ENCODE results near the gene IRX2. TPM values are rescaled to one million over a fixed set of nuclear protein-coding genes. Genes with fewer than 3 reads are reported as not detected.
A peak's percentile ranks its signal among the peaks of the same experiment; 100 is the strongest.

The IRX2 gene
- total RNA-seq, 2 donors from 2014 or later = 1.3 to 3.0 TPM

DNA sequence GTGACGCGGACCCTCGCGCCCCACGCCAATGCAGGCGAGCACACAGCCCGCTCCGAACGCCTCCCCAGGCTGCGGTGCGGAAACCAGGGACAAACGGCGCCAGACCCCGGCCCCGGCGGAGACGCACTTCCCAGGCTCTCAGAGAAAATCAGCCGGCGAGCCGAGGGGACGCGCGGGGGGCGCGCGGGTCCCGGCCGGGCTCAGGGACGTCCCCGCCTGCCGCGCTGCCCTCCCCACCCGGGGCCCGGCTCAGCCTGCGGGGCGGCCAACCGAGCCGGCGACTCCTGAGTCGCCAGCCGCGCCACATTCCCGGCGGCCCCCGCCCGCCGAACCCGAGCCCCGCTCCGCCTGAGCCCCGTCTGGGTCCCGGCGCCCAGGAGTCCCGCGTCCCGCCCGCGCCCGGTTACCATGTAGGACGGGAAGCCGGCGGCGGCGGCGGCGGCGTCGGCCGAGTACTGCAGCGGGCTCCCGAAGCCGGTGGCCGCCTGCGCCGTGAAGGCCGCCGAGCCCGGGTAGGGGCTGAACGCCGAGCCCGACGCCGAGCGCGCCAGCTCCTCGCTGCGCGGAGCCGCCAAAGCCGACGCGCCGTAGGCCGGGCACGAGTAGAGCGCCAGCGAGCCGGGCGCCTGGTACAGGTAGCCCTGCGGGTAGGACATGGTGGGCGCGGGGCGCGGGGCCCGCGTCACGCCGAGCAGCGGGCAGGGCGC is 566 bp downstream of the IRX2 start:
- ATAC-seq (peak; percentile 25), DNase-seq (no peak)
- Histone ChIP-seq H3K27me3 (peaks cover 0 to 37% of the 10 kb centered on the region in 2 donors), H3K4me1 (peaks cover 33% of the 10 kb centered on the region), H3K27ac (no peak overlapping the region), H3K36me3 (replicated peaks in 1 of 2; ENCODE audit: insufficient read depth in 1 of 2, low read depth in 2 of 2) (no peaks in the 10 kb centered on the region), H3K4me3 (no peak overlapping the region), H3K9me3 (no peaks in the 10 kb centered on the region)
- intact Hi-C loops (cut with DNase I) = no loop called here
- 1 to 3% methylated on average over 6 to 82 of the region's 110 CpGs for WGBS, 2 donors
- TF ChIP-seq, protein P1, sequence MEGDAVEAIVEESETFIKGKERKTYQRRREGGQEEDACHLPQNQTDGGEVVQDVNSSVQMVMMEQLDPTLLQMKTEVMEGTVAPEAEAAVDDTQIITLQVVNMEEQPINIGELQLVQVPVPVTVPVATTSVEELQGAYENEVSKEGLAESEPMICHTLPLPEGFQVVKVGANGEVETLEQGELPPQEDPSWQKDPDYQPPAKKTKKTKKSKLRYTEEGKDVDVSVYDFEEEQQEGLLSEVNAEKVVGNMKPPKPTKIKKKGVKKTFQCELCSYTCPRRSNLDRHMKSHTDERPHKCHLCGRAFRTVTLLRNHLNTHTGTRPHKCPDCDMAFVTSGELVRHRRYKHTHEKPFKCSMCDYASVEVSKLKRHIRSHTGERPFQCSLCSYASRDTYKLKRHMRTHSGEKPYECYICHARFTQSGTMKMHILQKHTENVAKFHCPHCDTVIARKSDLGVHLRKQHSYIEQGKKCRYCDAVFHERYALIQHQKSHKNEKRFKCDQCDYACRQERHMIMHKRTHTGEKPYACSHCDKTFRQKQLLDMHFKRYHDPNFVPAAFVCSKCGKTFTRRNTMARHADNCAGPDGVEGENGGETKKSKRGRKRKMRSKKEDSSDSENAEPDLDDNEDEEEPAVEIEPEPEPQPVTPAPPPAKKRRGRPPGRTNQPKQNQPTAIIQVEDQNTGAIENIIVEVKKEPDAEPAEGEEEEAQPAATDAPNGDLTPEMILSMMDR (IDR thresholded peaks at IDR 0.05) = no peak
- TF ChIP-seq POLR2A (IDR thresholded peaks at IDR 0.05) = no peak

DNA sequence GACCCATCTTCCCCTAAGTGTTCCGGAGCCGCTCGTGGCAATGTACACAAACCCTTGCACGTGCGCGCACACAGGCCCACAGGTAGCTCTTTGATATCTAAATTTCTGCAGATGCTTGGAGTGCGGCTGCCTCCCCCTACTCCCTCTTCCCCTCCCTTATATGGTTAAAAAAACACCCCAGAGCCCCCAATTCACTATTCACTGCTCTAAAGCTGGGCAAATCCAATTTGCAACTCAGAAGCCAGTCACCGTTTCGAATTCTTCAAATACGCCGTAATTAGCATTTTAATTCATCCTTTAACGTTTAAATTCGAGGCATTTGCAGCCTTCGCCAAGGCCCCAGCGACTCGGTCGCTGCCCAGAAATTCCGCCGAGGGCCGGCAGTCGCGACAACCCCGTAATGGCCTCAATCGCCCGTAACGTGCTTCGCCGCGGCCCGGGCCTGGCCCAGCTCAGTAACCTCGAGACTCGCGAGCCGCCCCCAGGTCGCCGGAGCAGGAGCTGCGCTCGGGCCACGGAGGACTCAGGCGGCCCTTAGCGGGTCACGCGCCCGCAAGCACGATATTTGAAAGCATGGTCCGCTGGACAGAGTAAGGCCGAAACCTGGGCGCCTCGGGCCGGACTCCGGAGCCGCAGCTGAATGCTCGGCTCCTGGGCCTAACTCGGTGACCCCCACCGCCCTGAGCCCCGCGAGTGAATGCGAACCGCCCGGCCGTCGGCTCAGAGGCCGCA is 1.3 kb downstream of the IRX2 start:
- Histone ChIP-seq H3K9me3 (no peaks in the 10 kb centered on the region), H3K36me3 (replicated peaks in 1 of 2; ENCODE audit: insufficient read depth in 1 of 2, low read depth in 2 of 2) (no peaks in the 10 kb centered on the region), H3K27ac (no peak overlapping the region), H3K27me3 (peaks cover 0 to 30% of the 10 kb centered on the region in 2 donors), H3K4me3 (no peak overlapping the region), H3K4me1 (peaks cover 26% of the 10 kb centered on the region)
- DNase-seq (no peak), ATAC-seq (no peak)
- TF ChIP-seq, protein P1 (IDR thresholded peaks at IDR 0.05) = no peak
- no peak for TF ChIP-seq POLR2A (IDR thresholded peaks at IDR 0.05)
- 4 to 9% methylated on average over 39 to 63 of the region's 63 CpGs for WGBS, 2 donors
- intact Hi-C loops (cut with DNase I) = no loop called here

DNA sequence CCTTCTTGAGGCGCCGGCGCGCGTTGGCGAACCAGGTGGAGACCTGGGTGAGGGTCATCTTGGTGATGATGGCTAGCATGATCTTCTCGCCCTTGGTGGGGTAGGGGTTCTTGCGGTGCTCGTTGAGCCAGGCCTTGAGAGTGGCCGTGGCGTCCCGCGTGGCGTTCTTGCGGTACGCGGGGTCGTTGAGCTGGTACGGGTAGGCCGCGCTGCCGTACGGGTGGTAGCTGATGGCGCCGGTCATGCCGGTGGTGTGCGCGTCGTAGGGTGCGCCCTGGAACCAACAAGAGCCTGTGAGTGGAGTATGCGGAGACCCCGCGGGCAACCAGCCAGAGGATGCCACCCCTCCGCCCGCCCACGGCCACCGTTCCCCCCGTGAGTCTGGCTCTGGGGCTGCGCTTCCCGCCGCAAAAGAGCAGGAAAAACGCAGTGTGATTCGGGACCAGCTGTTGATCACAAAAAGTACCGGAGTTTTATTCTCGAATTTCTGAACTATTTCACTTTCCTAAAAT is 1.9 kb downstream of the IRX2 start:
- 4 to 7% methylated on average over 10 to 45 of the region's 45 CpGs for WGBS, 2 donors
- ATAC-seq = no peak
- Histone ChIP-seq H3K9me3 (no peaks in the 10 kb centered on the region), H3K4me1 (peaks cover 20% of the 10 kb centered on the region), H3K36me3 (replicated peaks in 1 of 2; ENCODE audit: insufficient read depth in 1 of 2, low read depth in 2 of 2) (no peaks in the 10 kb centered on the region), H3K4me3 (no peak overlapping the region), H3K27ac (no peak overlapping the region), H3K27me3 (peaks cover 0 to 28% of the 10 kb centered on the region in 2 donors)
- intact Hi-C loops (cut with DNase I) = no loop called here
- no peak for TF ChIP-seq POLR2A (IDR thresholded peaks at IDR 0.05)
- TF ChIP-seq, protein P1 (IDR thresholded peaks at IDR 0.05) = no peak
- no peak for DNase-seq

DNA sequence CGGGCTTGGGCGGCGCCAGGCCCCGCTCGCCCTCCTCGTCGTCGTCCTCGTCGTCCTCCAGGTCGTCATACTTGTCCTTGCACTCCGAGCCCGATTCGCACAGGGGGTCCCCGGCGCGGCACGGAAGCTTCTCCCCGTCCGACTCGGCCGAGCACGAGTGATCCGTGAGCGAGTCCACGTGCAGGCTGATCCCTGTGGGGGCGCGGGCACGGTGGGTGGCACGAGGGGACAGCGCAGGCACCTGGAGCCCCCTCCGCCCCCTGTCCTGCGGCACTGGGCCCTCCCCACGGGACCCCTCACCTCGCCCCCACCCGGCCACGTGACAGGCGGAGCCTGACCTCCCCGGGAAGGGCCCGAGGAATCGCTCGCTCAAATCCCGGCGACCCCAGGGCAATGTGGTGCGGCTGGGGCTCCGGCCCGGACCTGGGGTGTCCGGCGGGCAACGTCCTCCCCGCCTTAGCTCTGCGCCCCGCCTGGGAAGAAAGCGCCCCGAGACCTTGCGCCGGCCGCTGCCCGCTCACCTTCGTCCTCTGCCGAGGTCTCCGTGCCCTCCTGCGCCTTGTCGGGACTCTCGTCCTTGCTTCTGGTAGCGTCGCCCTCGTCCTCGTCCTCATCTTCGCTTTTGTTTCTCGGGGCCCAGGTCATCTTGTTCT is 2.5 kb downstream of the IRX2 start:
- Histone ChIP-seq H3K27me3 (peaks cover 0 to 22% of the 10 kb centered on the region in 2 donors), H3K27ac (no peak overlapping the region)

More for the DNA sequence above, 2.5 kb downstream of the IRX2 start:
- 8 to 9% methylated on average over 9 to 55 of the region's 71 CpGs for WGBS, 2 donors
- Histone ChIP-seq H3K4me1 (peaks cover 17% of the 10 kb centered on the region), H3K36me3 (replicated peaks in 1 of 2; ENCODE audit: insufficient read depth in 1 of 2, low read depth in 2 of 2) (no peaks in the 10 kb centered on the region), H3K9me3 (no peaks in the 10 kb centered on the region), H3K4me3 (no peak overlapping the region)
- TF ChIP-seq POLR2A (IDR thresholded peaks at IDR 0.05) = no peak
- TF ChIP-seq, protein P1 (IDR thresholded peaks at IDR 0.05) = no peak
- DNase-seq (no peak), ATAC-seq (no peak)
- intact Hi-C loops (cut with DNase I) = no loop called here

All from body of pancreas (tissue), 4 donors.